ENCODE data around the gene MS4A10.

Gene MS4A10

DNA sequence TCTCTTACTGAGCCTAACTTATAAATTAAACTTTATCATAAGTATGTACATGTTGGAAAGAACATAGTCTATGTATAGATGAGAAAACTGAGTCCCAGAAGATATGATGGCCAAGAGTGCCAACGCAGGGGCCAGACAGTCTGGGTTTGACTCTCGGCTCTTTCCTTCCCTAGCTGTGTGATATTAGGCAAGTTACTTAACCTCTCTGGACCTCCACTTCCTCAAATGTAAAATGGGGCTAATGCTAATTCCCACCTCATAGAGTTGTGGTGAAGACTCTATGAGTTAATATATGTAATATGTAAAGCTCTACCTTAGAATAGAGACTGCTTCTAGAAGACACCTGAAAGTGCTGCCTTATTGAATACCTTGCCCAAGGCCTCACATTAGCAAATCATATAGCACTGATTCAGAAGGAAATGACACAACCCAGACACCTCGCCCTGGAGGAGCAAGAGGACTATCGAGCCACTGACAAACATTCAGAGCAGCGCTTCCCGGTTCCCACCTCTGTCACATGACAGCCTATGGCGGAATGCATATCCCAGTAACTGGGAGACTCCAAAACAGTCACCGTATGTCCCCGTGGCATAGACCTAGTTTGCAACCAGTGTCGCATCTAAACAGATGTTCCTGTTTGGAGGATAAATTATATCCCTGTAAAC, 45.5 kb downstream of the MS4A10 start:
- no peak for DNase-seq

DNA sequence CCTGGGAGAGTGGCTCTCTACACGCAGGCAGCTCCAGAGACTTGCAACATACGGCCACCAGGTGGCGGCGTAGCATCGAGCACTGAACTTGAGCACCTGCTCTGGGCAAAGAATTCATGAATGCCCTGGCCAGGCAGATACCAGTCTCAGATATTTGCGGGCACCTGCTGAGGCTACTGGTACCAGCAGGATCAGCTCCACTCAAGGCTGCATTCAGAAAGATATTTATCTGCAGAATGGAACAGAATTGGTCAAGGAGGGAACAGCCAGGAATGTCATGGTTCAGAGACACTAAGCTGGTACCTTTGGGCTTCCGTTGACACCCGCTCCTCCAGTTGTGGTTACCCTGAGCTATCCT, 46.0 kb downstream of the MS4A10 start:
- DNase-seq, result peak; percentile 79

DNA sequence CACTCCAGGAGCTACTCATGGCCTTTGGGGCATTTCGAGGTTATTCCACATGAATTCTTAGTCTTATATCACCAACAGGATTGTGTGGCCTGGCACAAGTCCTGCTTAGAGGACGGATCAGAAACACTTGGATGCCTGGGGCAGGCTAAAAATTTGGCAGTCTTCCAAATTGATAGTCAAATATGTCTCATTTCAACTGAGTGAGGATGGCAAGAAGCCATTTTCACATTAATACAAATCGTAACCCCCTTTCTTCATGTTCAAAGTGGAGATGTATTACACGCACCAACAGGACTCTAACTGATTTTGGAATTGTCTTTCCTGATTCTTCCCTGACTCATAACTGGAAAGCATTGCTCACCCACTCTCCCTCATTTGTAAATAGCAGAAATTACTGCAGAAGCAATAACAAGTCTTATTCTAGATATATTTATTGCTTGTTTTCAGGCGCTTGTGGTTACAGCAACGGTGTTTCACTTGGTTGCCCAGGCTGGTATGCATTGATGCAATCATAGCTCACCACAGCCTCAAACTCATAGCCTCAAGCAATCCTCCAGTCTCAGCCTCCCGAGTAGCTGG, 46.5 kb downstream of the MS4A10 start:
- no peak for DNase-seq

DNA sequence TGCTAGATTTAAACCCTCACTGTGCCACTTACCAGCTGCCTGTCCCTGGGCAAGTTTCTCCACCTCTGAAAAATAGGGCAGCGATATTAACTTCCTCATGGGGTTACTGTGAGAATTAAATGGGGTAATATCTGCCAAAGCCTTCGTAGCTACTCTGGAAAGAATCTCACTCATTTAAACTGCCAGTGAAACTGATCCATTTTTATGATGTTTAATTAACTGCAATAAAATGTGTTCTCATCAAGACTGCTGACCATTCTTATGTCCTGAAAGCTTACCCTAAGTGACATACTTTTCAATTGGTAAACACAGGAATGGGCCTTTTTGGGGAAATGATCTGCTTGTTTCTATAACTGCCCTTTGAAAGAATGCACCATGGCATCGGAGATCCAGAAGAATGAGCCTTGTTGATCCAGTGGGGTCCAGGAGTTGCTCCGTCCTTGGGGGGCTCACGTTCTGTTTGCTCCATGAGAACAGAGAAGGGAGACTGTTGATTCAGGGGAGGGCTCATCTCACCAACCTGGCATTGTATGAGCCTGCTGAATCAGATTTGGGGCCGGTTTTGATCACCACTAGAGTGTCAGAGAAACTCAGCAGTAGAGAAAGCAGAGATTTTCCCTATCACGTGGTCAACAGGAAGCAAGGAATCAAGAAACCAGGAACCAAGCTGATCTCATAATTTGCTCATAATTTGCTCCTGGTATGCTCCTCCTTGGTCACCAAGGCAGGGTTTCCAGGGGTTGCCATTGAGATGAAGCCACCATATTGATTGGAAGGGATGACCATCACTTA, 49.8 kb downstream of the MS4A10 start:
- DNase-seq, result no peak

DNA sequence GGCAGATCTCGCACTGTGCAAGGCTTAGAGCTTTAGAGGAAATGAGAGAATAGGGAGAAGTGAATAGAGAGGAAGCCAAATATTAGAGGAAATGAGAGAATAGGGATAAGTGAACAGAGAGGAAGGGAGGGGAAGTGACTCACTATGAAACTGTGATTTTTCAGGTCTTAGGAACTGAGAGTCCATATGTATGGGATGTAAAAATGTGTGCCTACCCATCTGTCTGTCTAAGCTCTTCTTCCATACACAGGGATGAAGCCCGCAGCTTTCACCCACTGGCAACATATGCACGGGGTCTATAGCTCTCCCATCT, 50.4 kb downstream of the MS4A10 start:
- no peak for DNase-seq

DNA sequence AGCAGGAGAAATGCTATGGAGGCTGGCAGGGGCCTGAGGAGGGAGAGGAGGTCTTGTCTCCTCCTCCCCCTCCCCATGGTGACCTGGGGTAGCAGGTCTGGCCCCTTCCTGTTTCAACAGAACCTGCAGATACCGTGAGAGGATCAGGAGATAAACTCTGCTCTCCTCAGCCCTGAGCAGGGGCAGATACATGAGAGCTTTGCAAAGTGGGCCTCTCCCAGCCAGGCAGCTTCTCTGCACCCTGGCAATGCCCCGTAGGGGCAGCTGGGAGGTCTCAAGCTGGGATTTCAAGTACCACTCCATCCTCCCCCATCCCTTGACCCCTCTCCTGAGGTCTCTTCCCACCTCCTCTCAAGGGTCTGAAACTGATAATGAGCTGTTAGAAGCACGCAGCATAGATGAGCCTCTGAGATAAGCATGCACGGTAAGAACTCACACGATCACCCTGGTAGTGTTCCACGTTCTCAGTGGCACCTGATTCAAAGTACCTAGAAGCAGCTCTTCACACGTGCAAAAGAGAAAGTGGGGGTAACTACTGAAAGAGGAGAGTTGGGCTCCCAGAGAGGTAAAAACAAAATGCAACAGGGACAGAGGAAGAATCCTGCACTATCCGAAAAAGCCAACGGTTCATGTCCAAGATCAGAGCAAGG, 51.9 kb downstream of the MS4A10 start:
- no peak for DNase-seq

DNA sequence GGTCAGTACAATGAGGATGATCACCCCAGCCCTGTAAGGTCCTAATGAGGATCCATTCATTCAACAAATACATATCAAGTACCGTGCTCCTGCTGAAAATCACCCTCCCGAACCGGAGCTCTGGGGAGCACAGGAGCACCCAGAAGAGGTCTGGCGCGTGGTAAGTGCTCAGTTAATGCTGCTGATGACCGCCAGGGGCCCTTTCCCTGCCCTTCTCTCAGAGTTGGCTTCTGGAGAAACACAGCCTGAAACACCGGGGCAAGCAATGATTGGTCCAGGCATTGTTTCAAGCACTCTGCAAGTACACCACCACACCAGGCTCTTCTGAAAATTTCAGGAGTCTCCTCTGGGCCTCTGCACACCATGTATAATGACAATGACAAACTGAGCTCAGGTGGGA, 53.0 kb downstream of the MS4A10 start:
- DNase-seq, result no peak

DNA sequence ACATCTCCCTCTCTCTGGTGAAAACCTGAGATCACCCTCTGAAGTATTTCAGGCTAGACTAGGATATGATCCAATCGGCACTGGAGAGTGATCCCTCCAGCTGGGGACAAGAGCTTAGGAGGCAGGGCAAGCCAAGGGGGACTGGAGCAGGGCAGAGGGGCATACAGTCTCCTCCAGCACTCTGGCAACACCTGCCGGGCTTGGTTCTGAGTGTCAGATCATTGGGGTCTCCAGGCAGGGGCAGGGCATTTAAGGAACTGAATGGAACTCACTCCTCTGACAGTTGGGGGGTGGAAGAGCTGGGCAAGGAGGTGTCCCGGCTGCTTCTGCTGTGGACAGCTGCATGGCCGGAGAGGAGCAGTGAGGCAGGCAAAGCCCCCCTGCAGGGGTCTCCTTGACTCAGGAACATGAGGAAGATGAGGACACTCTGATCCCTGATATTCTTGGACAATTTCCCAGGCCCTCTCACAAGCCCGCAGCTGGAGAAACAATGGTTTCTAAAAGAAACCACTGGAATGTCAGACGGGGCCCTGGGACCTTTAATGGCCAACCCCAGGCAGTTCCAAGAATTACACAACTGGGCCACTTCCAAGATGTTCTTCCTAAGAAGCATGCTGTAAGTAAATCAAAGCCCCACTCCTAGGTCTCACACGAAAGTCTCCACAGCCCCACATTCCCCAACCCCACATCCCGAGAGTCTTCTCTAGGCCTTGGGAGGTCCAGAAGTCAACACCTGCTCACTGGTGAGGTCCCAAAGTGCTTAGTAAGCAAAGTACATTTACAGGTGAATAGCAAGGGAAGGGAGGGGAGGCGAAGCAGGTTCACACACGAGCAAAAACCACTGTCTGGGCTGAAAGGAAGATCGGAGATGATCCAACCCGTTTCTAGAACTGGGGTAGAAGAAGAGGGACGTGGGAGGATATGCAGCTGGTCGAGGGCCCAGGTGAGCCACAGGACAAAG, 55.6 kb downstream of the MS4A10 start:
- no peak for DNase-seq

DNA sequence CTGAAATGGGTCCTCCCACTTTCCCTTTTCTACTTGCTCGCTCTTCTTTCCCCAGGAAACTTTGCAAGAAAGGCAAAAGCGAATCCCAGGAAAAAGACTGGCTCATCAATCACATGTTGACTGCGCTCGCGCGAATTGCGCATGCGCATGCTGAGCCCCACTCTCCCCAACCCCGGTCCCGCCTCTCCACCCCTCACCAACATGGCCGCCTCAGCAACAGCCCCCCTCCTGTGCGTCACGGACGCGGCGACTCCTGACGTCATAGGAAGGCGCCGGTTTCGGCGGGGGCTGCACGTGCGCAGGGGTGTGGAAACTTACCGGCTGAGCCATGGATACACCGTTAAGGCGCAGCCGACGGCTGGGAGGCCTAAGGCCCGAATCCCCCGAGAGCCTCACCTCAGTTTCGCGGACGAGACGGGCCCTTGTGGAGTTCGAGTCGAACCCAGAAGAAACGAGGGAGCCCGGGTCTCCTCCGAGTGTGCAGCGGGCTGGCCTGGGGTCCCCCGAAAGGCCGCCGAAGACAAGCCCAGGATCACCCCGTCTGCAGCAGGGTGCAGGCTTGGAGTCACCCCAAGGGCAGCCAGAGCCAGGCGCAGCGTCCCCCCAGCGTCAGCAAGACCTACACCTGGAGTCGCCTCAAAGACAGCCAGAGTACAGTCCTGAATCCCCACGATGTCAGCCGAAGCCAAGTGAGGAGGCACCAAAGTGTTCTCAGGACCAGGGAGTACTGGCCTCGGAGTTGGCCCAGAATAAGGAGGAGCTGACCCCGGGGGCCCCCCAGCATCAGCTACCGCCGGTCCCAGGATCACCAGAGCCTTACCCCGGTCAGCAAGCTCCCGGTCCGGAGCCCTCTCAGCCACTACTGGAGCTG, 56.9 kb downstream of the MS4A10 start, which contains the start of gene CCDC86:
Gene CCDC86, plus strand, starts transcription at position 317 of the 871 bp plus-strand sequence. Its CDS starts 12 bp downstream, at position 329.
- DNase-seq, result peak; percentile 98

DNA sequence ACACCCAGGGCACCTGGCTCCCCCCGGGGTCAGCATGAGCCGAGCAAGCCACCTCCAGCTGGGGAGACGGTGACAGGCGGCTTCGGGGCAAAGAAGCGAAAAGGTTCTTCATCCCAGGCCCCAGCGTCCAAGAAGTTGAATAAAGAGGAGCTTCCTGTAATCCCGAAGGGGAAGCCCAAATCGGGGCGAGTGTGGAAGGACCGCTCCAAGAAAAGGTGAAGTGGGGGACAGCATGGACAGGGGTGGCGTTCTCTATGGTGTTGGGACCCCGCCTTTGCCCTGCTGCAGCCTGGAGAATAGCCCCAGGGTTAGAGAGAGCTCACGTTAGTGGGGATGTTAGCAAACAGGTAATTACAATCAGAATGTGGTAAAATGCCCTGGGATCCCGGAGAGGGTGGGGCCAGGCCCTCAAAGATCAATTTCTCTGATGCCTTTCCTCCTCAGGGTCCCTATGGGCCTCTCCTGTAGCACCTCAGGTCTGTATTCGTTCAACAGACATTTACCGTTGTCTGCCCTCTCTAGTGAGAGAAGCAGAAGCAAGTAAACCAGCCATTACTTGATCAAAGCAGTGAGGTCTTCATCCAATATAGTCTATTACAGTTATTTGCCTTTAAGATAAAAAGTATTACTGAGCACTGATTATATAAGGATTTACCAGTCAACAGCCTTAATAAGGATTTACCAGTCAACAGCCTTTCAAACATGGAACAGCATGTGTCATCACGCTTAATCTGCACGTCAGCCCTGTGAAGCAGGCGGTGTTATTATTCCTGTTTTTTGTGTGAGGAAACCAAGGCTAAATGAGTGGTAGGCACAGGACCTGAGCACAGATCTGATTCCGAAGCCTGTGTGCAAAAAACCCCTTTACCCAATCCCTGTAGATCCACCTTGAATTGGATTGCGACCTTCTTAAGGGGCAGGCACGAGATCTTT, 57.8 kb downstream of the MS4A10 start:
- DNase-seq, result no peak

DNA sequence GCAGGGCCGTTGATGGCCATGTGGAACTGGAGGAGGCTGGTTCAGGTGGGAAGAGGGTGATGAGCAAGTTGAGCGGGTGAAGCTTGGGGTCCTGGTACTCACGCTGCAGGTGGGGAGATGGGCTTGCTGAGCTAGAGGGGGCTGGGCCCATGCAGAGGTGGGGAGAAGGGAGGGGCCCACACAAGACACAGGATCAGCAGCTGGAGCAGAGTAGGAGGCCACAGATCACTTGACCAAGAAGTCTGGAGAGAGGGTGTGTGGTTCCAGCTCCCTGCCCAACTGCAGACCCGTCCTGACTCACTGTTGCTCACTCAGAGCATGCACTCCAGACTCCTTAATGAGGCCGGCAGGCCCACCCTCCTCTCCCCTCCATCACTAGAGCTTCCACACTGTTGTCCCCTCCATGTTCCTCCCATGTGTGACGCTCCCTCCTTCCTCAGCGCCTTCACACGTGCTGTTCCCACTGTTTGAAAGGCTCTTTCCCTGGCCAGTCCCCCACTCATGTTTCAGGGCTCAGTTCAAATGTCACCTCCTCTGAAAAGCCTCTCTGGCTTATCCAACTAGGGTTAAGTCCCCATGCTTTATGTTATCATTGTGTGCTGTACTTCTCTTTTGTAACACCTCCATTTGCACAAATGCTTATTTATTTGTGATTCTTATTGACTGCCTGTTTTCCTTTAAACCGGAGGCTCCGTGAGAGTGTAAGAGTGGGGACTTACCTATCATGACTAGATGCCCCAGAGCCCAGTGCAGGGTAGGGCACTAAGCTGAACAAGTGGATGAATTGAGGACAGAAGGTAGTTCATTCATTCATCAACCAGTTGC, 59.1 kb downstream of the MS4A10 start:
- DNase-seq, result no peak

DNA sequence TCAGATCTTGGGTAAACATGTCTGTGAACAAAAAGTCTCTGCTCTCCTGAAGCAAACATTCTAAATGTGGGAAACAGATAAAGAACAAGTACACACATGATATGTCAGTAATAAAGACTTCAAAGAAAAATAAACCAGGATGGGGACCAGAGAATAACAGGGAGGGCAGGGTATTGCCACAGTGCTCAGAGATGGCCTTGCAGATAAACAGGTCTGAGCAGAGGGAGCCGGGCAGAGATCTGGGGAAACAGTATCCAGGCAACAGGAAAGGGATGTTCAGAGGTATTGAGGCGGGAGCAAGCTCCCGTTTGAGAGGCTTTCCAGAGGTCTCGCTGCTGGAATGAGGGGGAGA, 59.7 kb downstream of the MS4A10 start:
- DNase-seq, result no peak

DNA sequence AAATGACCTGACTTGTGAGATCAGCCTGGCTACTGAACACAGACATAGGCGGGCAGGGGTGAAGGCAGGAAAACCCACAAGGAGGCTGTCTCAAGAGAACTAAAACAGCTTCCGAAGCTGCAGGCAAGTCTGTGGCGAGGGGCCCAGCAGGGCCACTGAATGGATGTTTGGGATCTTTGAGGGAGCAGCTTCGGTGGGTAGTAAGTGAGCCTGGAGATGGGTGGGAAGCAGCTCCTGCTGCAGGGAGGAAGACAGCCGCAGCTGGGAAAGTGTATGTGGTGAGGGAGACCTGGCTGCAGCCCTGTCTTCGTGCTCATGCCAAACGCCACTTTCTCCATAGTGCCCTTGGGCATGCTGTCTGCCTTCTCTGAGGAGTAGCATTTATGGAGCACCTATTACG, 60.2 kb downstream of the MS4A10 start:
- DNase-seq, result no peak

DNA sequence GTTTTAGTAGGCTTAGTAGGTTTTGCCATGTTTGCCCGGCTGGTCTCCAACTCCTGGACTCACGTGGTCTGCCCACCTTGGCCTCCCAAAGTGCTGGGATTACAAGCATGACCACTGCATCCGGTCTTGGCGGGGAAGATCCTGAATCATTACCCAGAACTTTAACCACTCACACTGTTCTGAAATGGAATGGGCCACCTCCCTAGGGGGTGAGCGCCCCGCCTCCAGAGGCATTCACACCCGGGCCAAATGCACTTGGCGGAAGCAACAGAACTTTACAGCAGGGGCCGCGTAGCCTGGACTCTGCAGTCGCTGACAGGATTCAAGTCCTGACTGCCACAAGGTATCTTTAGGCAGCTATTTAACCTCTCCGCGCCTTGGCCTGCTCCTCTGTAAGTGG, 62.1 kb downstream of the MS4A10 start:
- no peak for DNase-seq

DNA sequence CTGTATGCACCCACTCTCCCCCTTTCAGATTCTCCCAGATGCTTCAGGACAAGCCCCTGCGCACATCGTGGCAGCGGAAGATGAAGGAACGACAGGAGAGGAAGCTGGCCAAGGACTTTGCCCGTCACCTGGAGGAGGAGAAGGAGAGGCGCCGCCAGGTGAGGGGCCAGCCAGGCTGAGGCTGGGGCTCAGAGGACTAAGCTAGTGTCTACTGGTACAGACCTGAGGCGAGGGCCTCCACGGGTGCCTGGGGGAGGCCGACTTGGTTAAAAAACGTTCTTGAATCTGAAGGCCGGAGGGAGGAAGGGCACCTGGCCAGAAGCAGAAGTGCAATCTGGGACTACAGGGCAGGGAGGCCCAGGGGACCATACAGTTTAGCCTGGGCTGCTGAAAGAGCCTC, 62.8 kb downstream of the MS4A10 start:
- no peak for DNase-seq

DNA sequence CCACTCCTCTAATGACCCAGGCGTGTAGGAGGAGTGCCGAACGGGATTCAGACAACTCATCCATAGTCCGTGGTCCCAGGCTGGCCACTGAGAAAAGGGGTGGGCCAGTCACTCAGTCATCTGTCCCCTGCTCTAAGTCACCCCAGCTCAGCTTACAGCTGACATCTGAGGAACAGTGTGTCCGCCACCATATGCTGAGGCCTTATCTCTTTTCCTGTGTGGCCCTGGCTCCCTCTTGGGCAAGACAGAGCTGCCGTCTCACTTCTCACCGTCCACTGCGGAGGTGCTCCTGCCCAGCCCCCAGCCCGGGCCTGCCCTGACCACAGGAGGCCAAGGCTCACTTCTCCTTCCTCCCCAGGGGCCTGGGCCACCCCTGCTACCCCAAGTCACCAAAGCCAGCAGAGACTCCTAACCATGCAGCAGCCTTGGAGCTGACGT, 63.6 kb downstream of the MS4A10 start:
- DNase-seq, result no peak

DNA sequence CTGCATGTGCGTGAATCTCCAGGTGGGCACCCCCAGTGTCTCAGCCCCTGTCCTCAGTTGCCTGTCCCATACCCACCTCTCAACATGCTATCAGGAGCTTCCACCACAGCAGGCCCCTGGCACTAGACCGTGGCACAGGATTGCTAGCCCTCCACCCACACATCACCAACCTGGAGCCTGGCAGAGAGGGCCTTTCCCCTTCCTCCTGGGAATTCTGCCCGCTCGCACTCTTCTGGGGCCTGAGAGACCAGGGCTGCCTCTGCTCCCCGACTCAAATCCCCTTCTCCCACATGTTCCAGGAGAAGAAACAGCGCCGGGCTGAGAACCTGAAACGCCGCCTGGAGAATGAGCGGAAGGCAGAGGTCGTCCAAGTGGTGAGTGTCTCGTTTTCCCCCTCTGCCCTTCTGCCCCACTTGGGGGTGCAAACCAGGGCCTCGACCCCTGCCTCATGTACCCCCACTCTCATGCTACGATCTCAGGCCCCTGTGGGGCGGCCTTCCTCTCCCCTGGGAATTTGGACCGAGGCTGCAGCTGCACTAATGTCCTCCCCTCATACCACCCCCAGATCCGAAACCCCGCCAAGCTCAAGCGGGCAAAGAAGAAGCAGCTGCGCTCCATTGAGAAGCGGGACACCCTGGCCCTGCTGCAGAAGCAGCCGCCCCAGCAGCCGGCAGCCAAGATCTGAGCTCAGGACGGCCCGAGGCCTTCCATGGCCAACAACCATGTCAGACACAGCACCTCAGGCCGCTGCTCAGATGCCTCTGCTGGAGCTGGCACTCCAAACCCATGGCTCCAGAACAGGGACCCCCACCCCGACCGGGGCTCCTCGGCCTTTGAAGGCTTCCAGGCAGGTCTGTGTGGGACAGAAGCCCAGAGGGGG, 64.7 kb downstream of the MS4A10 start:
- no peak for DNase-seq
